ENCODE measurements around the gene FARS2. TPM values are rescaled to one million over a fixed set of nuclear protein-coding genes. Genes with fewer than 3 reads are reported as not detected.
"Not testable (repeated sequence)": the region's sequence is repeated elsewhere in the genome, so short reads cannot be mapped to it uniquely, and the experiment has no call there.

Gene FARS2
- total and polyA plus RNA-seq, 5 donors from 2014 or later = 26.9 to 39.7 (median 34.9) TPM

DNA sequence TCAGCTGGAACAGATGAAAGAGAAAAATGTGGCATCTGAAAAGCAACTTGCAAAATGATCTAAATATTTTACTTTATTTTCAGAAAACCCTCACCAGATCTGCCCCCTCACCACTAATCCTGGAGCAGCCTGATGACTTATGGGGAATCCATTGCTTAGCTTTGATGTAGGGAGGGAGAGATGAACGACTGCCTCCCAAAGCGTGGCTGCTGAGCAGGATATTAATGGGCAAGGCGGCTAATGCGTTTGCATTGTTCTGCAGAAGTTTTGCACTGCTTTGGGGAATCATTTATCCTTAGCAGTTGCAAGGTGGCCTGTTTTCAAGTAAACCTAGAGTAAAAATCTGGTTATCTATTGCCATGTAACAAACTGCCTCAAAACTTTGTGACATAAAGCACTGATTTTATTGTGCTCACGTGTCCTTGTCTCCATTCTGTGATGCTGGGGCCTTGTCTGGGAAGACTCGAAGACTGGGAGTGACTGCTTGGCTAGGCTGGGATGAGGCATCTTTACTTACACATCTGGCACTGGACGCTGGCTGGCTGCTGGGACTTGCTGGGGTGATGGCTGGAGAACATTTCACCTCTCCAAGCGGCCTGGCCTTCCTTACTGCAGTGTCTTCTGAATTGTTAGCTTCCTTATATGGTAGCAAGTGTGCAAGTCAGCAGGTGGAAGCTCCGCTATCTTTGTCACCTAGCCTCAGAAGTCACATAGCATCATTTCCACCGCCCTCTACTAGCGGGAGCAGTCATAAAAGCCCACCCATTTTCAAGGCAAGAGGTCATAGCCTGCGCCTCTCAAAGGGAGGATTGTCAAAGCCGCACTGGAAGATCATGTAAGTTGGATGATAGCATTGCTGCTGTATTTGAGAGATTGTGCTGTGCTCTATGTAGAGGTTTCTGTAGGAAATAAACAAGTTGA is 432.2 kb downstream of the FARS2 start:
- no peaks in the 10 kb centered on the region for H3K9me3 ChIP-seq (ENCODE audit: control insufficient read depth in 2 of 2, low read length in 2 of 2)
- Mint-ChIP-seq H3K9me3 (peaks cover 0 to 8% (median 1%) of the 10 kb centered on the region in 7 donors), H3K4me3 (no peak overlapping the region), H3K36me3 (peaks cover 18% of the 10 kb centered on the region), H3K27me3 (no peaks in the 10 kb centered on the region), H3K4me1 (peaks cover 5 to 14% (median 7%) of the 10 kb centered on the region in 4 donors), H3K27ac (peak overlapping the region in 1 of 3 donors; percentile 15)
- H3K4me1 ChIP-seq (ENCODE audit: control insufficient read depth, insufficient read depth, low read length, poor library complexity, severe bottlenecking) = no peaks in the 10 kb centered on the region
- H3K27me3 ChIP-seq (ENCODE audit: control insufficient read depth, insufficient read depth, low read length) = no peaks in the 10 kb centered on the region
- no peak for DNase-seq
- no peaks in the 10 kb centered on the region for H3K36me3 ChIP-seq (ENCODE audit: control insufficient read depth, insufficient read depth, low read length)
- no peak overlapping the region for H3K27ac ChIP-seq (ENCODE audit: insufficient read depth, low read length, poor library complexity, severe bottlenecking)
- H3K4me3 ChIP-seq (ENCODE audit: low read depth, low read length) = no peak overlapping the region
- ATAC-seq (ENCODE audit: low read depth in 2 of 2) = no peak

DNA sequence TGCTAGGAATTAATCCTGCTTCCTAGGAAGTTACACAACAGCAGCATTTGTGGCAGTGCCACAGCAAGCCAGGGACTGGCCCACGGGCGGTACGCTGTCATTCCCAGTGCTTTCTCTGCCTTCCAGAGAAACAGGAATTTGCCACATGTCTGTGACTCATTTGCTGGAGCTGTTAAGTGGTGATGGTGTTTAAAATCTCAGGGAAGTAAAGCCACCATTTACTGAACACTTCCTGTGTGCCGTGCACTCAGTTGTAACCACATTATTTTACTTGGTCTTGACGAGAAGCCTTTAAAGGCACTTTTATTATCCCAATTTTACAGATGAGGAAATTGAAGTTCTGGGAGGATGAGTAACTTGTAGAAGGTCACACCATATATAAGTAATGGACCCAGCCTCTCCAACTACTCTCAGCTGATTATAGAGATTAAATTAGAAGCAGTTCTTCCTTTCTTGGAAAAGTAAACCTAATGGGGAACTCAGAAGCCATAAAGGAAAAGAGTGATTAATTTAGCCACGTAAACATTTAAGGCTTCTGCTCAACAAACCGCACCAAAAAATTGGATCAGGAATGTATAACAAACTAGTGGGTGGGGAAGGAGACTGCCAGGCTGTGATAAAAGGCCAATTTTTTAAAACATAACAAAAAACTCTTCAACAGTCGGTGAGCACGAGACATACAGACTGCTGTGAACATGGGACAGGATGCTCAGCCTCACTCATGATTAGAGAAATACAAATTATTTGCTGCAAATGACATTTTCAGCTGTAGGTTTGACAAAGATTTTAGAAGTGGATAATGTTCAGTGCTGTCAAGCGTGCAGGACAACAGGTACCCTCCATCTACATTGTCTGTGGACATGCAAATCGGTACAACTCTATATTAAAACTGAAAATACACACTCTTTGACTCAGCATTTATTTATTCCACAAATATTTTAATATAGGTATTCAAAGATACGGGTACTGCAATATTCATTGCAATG is 434.2 kb downstream of the FARS2 start:
- ATAC-seq (ENCODE audit: low read depth in 2 of 2) = no peak
- H3K36me3 Mint-ChIP-seq = peaks cover 18% of the 10 kb centered on the region
- DNase-seq = no peak
- no peak overlapping the region for H3K27ac ChIP-seq (ENCODE audit: insufficient read depth, low read length, poor library complexity, severe bottlenecking)
- no peaks in the 10 kb centered on the region for H3K9me3 ChIP-seq (ENCODE audit: control insufficient read depth in 2 of 2, low read length in 2 of 2)
- H3K4me1 Mint-ChIP-seq = peaks cover 6 to 14% (median 8%) of the 10 kb centered on the region in 4 donors
- peak overlapping the region in 1 of 3 donors; percentile 28 for H3K27ac Mint-ChIP-seq
- no peak overlapping the region for H3K4me3 Mint-ChIP-seq
- H3K4me1 ChIP-seq (ENCODE audit: control insufficient read depth, insufficient read depth, low read length, poor library complexity, severe bottlenecking) = no peaks in the 10 kb centered on the region
- no peaks in the 10 kb centered on the region for H3K27me3 Mint-ChIP-seq
- H3K9me3 Mint-ChIP-seq = peaks cover 0 to 7% (median 0%) of the 10 kb centered on the region in 7 donors
- H3K27me3 ChIP-seq (ENCODE audit: control insufficient read depth, insufficient read depth, low read length) = no peaks in the 10 kb centered on the region
- H3K4me3 ChIP-seq (ENCODE audit: low read depth, low read length) = no peak overlapping the region
- H3K36me3 ChIP-seq (ENCODE audit: control insufficient read depth, insufficient read depth, low read length) = no peaks in the 10 kb centered on the region

DNA sequence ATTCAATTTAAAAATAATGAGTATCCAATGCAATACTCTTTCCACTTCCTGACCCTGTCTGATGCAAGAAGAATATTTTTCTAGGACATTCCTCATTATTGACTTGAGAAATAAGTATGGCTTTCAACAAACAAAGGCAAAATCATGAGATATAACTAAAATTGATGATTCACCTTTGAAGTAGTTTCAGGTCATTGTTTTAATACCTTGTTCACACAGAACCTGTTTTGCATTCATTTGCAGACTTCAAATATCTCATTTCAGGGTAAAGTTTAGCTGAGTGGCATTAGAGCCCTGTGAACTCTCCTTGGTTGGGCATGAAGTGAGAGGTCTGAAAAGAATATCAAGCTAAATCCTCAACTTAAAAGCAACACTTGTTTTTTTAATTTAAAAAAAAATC is 436.2 kb downstream of the FARS2 start:
- H3K27ac ChIP-seq (ENCODE audit: insufficient read depth, low read length, poor library complexity, severe bottlenecking) = no peak overlapping the region
- Mint-ChIP-seq H3K27me3 (no peaks in the 10 kb centered on the region), H3K27ac (no peak overlapping the region), H3K4me3 (no peak overlapping the region), H3K36me3 (peaks cover 14% of the 10 kb centered on the region), H3K4me1 (peaks cover 6 to 14% (median 10%) of the 10 kb centered on the region in 4 donors), H3K9me3 (no peaks in the 10 kb centered on the region)
- no peaks in the 10 kb centered on the region for H3K9me3 ChIP-seq (ENCODE audit: control insufficient read depth in 2 of 2, low read length in 2 of 2)
- ATAC-seq (ENCODE audit: low read depth in 2 of 2) (no peak), DNase-seq (no peak)
- no peak overlapping the region for H3K4me3 ChIP-seq (ENCODE audit: low read depth, low read length)
- H3K36me3 ChIP-seq (ENCODE audit: control insufficient read depth, insufficient read depth, low read length) = no peaks in the 10 kb centered on the region
- H3K4me1 ChIP-seq (ENCODE audit: control insufficient read depth, insufficient read depth, low read length, poor library complexity, severe bottlenecking) = no peaks in the 10 kb centered on the region
- no peaks in the 10 kb centered on the region for H3K27me3 ChIP-seq (ENCODE audit: control insufficient read depth, insufficient read depth, low read length)

DNA sequence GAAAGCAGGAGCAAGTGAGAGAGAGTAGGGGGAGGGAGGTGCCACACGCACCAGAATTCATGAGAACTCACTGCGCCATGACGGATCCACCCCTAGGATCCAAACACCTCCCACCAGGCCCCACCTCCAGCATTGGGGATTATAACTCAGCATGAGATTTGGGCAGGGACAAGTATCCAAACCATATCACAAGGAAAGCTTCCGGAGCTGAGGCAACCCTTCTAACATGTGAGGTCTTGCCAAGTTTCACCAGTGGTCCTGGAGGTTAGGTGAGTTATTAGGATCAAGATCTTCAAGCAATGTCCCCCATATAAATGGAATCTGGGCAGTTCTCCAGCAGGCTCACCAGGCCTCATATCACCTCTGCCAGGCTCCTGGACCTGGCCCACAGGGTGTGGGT is 437.0 kb downstream of the FARS2 start:
- no peaks in the 10 kb centered on the region for H3K27me3 ChIP-seq (ENCODE audit: control insufficient read depth, insufficient read depth, low read length)
- H3K4me3 ChIP-seq (ENCODE audit: low read depth, low read length) = no peak overlapping the region
- H3K4me1 Mint-ChIP-seq = peaks cover 6 to 14% (median 10%) of the 10 kb centered on the region in 4 donors
- DNase-seq (no peak), ATAC-seq (ENCODE audit: low read depth in 2 of 2) (no peak)
- no peaks in the 10 kb centered on the region for H3K9me3 ChIP-seq (ENCODE audit: control insufficient read depth in 2 of 2, low read length in 2 of 2)
- H3K36me3 ChIP-seq (ENCODE audit: control insufficient read depth, insufficient read depth, low read length) = no peaks in the 10 kb centered on the region
- H3K4me1 ChIP-seq (ENCODE audit: control insufficient read depth, insufficient read depth, low read length, poor library complexity, severe bottlenecking) = no peaks in the 10 kb centered on the region
- no peak overlapping the region for H3K4me3 Mint-ChIP-seq
- H3K36me3 Mint-ChIP-seq = peaks cover 16% of the 10 kb centered on the region
- no peaks in the 10 kb centered on the region for H3K27me3 Mint-ChIP-seq
- H3K27ac ChIP-seq (ENCODE audit: insufficient read depth, low read length, poor library complexity, severe bottlenecking) = no peak overlapping the region
- H3K27ac Mint-ChIP-seq = no peak overlapping the region
- H3K9me3 Mint-ChIP-seq = no peaks in the 10 kb centered on the region

DNA sequence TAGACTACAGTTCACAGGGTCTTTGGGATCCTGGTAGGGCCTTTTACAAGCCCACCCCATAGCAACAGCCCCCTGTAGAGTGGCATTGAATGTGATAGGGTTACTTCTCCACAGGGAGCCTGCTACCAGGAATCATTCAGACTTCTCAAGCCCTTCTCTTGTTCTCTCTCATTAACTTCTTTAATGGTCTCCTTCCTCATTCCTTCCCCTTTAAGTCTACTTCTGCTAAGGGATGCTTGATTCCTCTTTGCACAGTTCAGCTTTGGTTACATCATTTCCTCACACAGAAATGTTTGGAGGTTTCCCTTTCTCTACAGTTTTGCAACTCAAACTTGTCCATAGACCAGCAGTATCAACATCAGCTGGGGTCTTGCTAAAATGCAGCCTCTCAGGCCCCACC is 437.8 kb downstream of the FARS2 start:
- Mint-ChIP-seq H3K36me3 (peaks cover 14% of the 10 kb centered on the region), H3K4me1 (peaks cover 6 to 13% (median 10%) of the 10 kb centered on the region in 4 donors)
- not testable (repeated sequence) for H3K9me3 Mint-ChIP-seq; H3K4me1 ChIP-seq (ENCODE audit: control insufficient read depth, insufficient read depth, low read length, poor library complexity, severe bottlenecking); ATAC-seq (ENCODE audit: low read depth in 2 of 2); H3K27ac ChIP-seq (ENCODE audit: insufficient read depth, low read length, poor library complexity, severe bottlenecking); H3K36me3 ChIP-seq (ENCODE audit: control insufficient read depth, insufficient read depth, low read length); H3K4me3 Mint-ChIP-seq; H3K27ac Mint-ChIP-seq; H3K9me3 ChIP-seq (ENCODE audit: control insufficient read depth in 2 of 2, low read length in 2 of 2); H3K27me3 Mint-ChIP-seq; DNase-seq; H3K4me3 ChIP-seq (ENCODE audit: low read depth, low read length); H3K27me3 ChIP-seq (ENCODE audit: control insufficient read depth, insufficient read depth, low read length)

DNA sequence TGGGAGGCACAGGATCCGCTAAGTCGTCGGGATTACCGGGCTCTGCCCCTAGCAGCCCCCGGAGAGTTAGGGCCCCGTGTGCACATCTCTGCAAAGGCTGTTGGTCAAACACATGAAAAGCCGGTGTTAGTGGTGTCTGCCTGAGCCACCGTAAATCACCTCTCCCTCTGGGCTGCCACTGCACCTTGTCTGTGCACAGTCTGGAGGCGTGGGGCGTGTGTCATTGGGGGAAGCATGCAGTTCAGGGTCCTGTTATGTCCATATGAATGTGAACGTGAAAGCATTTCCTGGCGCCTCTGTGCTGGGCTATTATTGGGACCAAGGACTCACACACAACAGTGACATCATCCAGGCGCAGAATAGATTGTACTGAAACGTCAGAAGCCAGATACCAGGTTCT is 439.9 kb downstream of the FARS2 start:
- Histone ChIP-seq H3K36me3 (ENCODE audit: control insufficient read depth, insufficient read depth, low read length) (no peaks in the 10 kb centered on the region), H3K9me3 (ENCODE audit: control insufficient read depth in 2 of 2, low read length in 2 of 2) (no peaks in the 10 kb centered on the region), H3K27me3 (ENCODE audit: control insufficient read depth, insufficient read depth, low read length) (no peaks in the 10 kb centered on the region), H3K27ac (ENCODE audit: insufficient read depth, low read length, poor library complexity, severe bottlenecking) (no peak overlapping the region), H3K4me3 (ENCODE audit: low read depth, low read length) (no peak overlapping the region), H3K4me1 (ENCODE audit: control insufficient read depth, insufficient read depth, low read length, poor library complexity, severe bottlenecking) (no peaks in the 10 kb centered on the region)
- peaks cover 0 to 1% (median 0%) of the 10 kb centered on the region in 7 donors for H3K9me3 Mint-ChIP-seq
- no peaks in the 10 kb centered on the region for H3K27me3 Mint-ChIP-seq
- peaks cover 23% of the 10 kb centered on the region for H3K36me3 Mint-ChIP-seq
- H3K4me1 Mint-ChIP-seq = peaks cover 0 to 19% (median 11%) of the 10 kb centered on the region in 4 donors
- H3K27ac Mint-ChIP-seq = no peak overlapping the region
- DNase-seq (no peak), ATAC-seq (ENCODE audit: low read depth in 2 of 2) (no peak)
- H3K4me3 Mint-ChIP-seq = no peak overlapping the region

DNA sequence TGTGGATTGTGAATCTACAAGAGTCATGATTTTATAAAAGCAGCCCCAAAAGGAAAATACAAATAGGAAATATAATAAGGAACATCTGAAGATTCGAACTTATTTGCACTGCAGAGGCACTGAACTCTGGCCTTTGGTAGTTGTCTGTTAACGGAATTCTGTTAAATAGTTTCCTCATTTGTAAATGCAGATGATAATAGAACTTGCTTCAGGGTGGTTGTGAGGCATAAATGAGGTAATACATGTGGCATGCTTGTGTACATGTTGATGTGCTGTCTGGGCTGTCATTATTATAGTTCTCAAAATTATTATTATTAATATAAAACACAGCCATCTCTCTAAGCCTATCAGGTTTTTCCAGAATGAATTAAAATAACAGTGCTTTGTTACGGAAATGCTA is 443.4 kb downstream of the FARS2 start:
- Mint-ChIP-seq H3K4me3 (no peak overlapping the region), H3K27ac (no peak overlapping the region), H3K4me1 (peaks cover 0 to 34% (median 17%) of the 10 kb centered on the region in 4 donors), H3K9me3 (peaks cover 0 to 3% (median 0%) of the 10 kb centered on the region in 7 donors), H3K36me3 (peaks cover 20% of the 10 kb centered on the region), H3K27me3 (no peaks in the 10 kb centered on the region)
- no peaks in the 10 kb centered on the region for H3K9me3 ChIP-seq (ENCODE audit: control insufficient read depth in 2 of 2, low read length in 2 of 2)
- H3K27me3 ChIP-seq (ENCODE audit: control insufficient read depth, insufficient read depth, low read length) = no peaks in the 10 kb centered on the region
- no peaks in the 10 kb centered on the region for H3K36me3 ChIP-seq (ENCODE audit: control insufficient read depth, insufficient read depth, low read length)
- DNase-seq (no peak), ATAC-seq (ENCODE audit: low read depth in 2 of 2) (no peak)
- H3K4me1 ChIP-seq (ENCODE audit: control insufficient read depth, insufficient read depth, low read length, poor library complexity, severe bottlenecking) = no peaks in the 10 kb centered on the region
- no peak overlapping the region for H3K4me3 ChIP-seq (ENCODE audit: low read depth, low read length)
- no peak overlapping the region for H3K27ac ChIP-seq (ENCODE audit: insufficient read depth, low read length, poor library complexity, severe bottlenecking)
